Tibial nerve (tissue), 4 donors: ENCODE results near the gene PPCDC. TPM values are rescaled to one million over a fixed set of nuclear protein-coding genes. Genes with fewer than 3 reads are reported as not detected.

Experiments
- DNase-seq, 2 donors: peaks; one replicate each; pipeline ENCODE4 v3.0.0-alpha.2; 2019; ENCODE audit warnings: low spot score in 2 of 2
- H3K27ac ChIP-seq, 4 donors: fragments of 200-600 bp; sonication (generic) in 3 of 4; one replicate each; pipeline ENCODE4 v1.5.1; 2017 to 2019; ENCODE audit warnings: mild to moderate bottlenecking in 1 of 4
- H3K27me3 ChIP-seq, 2 donors: fragments of 200-600 bp; sonication (generic) in 1 of 2; one replicate each; pipeline versions ENCODE4 v1.5.1 to v1.6.0; 2017 to 2019
- H3K36me3 ChIP-seq, 3 donors: fragments of 200-600 bp; sonication (generic); one replicate each; pipeline ENCODE4 v1.5.1; 2018 to 2019
- H3K4me1 ChIP-seq, 4 donors: fragments of 200-600 bp; sonication (generic) in 3 of 4; one replicate each; pipeline ENCODE4 v1.5.1; 2017 to 2019
- H3K4me3 ChIP-seq, 4 donors: fragments of 200-600 bp; sonication (generic) in 3 of 4; one replicate each; pipeline ENCODE4 v1.5.1; 2017 to 2019; ENCODE audit warnings: mild to moderate bottlenecking in 1 of 4, moderate library complexity in 1 of 4
- H3K9me3 ChIP-seq, 4 donors: fragments of 200-600 bp; sonication (generic) in 3 of 4; one replicate each; pipeline ENCODE4 v1.5.1; 2017 to 2019
- EP300 ChIP-seq, 2 donors: sonication (generic); formaldehyde crosslinking; IDR thresholded peaks; one replicate each; pipeline ENCODE4 v1.6.1; 2017; ENCODE audit warnings: antibody characterized with exemption in 2 of 2, mild to moderate bottlenecking in 1 of 2
- POLR2A ChIP-seq, 2 donors: fragments of 450-650 bp; IDR thresholded peaks; one replicate each; pipeline ENCODE4 v1.6.1; 2017; ENCODE audit warnings: antibody characterized with exemption in 2 of 2, mild to moderate bottlenecking in 2 of 2, moderate library complexity in 2 of 2
- WGBS, 2 donors: methylation state at CpG; one replicate each; pipeline ENCODE4 v1.1.5; 2018; 5-methylcytosine and 5-hydroxymethylcytosine counted together
- total RNA-seq, 4 donors: library from RNA; depleted of rRNA; stranded (reverse); fragments of >200 nt; gene quantifications; one replicate each; pipeline ENCODE4 v1.1.0, GENCODE V29; 2016
- TF ChIP-seq, protein P1 (sequence below), 5 experiments: fragments of 200-600 bp in 3 of 5; fragments of 450-650 bp in 2 of 5; sonication (generic) in 3 of 5; IDR thresholded peaks; one replicate each; pipeline ENCODE4 v1.5.1; 2016 to 2019; ENCODE audit warnings: antibody characterized with exemption in 5 of 5, mild to moderate bottlenecking in 3 of 5, moderate library complexity in 2 of 5

PPCDC gene
- total RNA-seq, 4 donors from 2014 or later: 19.8 to 42.5 (median 36.4) TPM

DNA sequence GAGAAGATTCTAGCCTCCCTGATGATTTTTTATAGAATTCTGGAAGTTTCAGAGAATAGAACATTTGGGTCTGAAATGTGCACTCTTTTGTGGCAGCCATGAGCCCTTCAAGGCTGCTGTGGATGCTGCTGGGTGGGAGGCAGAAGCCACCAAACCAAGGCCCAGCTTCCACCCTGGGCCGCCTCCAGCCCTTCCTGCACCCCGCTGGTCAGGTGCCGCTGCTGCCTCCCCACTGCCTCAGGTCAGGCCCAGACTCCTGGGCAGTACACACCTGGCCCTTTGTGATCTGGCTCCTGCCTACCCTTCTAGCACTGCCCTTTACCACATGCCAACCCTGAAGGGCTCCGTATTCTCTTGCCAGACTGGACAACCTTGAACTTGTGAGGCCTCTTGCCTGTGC is 28.3 kb downstream of the PPCDC start:
- Histone ChIP-seq H3K27ac (no peak overlapping the region), H3K4me1 (peaks cover 0 to 21% (median 14%) of the 10 kb centered on the region in 4 donors), H3K9me3 (no peaks in the 10 kb centered on the region), H3K36me3 (peaks cover 0 to 28% (median 0%) of the 10 kb centered on the region in 3 donors), H3K27me3 (no peaks in the 10 kb centered on the region), H3K4me3 (no peak overlapping the region)
- DNase-seq: no peak
- TF ChIP-seq, protein P1, sequence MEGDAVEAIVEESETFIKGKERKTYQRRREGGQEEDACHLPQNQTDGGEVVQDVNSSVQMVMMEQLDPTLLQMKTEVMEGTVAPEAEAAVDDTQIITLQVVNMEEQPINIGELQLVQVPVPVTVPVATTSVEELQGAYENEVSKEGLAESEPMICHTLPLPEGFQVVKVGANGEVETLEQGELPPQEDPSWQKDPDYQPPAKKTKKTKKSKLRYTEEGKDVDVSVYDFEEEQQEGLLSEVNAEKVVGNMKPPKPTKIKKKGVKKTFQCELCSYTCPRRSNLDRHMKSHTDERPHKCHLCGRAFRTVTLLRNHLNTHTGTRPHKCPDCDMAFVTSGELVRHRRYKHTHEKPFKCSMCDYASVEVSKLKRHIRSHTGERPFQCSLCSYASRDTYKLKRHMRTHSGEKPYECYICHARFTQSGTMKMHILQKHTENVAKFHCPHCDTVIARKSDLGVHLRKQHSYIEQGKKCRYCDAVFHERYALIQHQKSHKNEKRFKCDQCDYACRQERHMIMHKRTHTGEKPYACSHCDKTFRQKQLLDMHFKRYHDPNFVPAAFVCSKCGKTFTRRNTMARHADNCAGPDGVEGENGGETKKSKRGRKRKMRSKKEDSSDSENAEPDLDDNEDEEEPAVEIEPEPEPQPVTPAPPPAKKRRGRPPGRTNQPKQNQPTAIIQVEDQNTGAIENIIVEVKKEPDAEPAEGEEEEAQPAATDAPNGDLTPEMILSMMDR (IDR thresholded peaks at IDR 0.05): no peak
- TF ChIP-seq EP300 (IDR thresholded peaks at IDR 0.05) (no peak), POLR2A (IDR thresholded peaks at IDR 0.05) (no peak)
- 97 to 98% methylated on average over 3 to 4 of the region's 4 CpGs for WGBS, 2 donors

DNA sequence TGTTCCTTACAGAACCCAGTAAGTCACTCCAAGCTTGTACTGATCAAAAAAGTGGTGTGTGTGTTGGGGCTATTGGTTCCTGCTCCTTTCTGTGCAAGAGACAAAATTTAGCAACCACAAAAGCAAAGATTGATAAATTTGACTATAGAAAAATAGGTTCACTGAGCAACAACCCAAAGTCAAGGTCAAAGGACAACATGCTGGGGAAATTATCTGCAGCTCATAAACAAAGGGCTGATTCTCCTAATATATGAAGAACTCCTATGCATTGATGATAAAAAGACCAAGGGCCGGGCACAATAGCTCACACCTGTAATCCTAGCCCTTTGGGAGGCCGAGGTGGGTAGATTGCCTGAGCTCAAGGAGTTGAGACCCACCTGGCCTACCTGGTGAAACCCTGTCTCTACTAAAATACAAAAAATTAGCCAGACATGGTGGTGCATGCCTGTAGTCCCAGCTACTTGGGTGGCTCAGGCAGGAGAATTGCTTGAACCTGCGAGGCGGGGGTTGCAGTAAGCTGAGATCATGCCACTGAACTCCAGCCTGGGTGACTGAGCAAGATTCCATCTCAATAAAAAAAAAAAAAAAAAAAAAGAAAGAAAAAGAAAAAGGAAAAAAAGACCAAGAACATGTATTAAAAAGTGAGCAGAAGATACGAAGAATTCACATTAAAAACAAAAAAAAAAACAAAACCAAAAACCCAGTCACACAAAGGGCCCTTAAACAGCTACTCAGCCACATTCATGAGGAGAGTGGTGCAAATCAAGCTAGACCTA is 29.8 kb downstream of the PPCDC start:
- Histone ChIP-seq H3K36me3 (peaks cover 0 to 25% (median 0%) of the 10 kb centered on the region in 3 donors), H3K9me3 (no peaks in the 10 kb centered on the region), H3K27ac (no peak overlapping the region), H3K4me3 (no peak overlapping the region), H3K27me3 (no peaks in the 10 kb centered on the region), H3K4me1 (peaks cover 0 to 6% (median 3%) of the 10 kb centered on the region in 4 donors)
- no peak for DNase-seq
- TF ChIP-seq POLR2A (IDR thresholded peaks at IDR 0.05) (no peak), EP300 (IDR thresholded peaks at IDR 0.05) (no peak)
- TF ChIP-seq, protein P1 (IDR thresholded peaks at IDR 0.05): no peak
- 91% methylated on average over 5 of the region's 5 CpGs for WGBS, 2 donors

DNA sequence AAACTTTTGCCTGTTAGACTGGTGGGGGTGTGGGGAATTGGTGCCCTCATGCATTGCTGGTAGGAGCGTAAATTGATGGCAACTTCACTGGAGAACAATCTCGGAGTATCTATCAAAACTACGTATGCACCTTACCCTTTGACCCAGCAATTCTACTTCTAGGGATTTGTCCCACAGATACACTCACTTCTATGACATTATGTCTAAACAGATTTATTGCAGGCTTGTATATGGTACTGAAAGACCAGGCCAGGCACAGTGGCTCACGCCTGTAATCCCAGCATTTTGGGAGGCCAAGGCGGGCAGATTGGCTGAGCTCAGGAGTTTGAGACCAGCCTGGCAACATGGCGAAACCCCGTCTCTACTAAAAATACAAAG is 30.3 kb downstream of the PPCDC start:
- Histone ChIP-seq H3K4me1 (peaks cover 0 to 5% (median 3%) of the 10 kb centered on the region in 4 donors), H3K27ac (no peak overlapping the region), H3K9me3 (no peaks in the 10 kb centered on the region), H3K27me3 (no peaks in the 10 kb centered on the region), H3K36me3 (peaks cover 0 to 21% (median 0%) of the 10 kb centered on the region in 3 donors), H3K4me3 (no peak overlapping the region)
- WGBS, 2 donors: 96% methylated on average over 7 of the region's 7 CpGs
- TF ChIP-seq, protein P1 (IDR thresholded peaks at IDR 0.05): no peak
- TF ChIP-seq POLR2A (IDR thresholded peaks at IDR 0.05): no peak
- DNase-seq: no peak

DNA sequence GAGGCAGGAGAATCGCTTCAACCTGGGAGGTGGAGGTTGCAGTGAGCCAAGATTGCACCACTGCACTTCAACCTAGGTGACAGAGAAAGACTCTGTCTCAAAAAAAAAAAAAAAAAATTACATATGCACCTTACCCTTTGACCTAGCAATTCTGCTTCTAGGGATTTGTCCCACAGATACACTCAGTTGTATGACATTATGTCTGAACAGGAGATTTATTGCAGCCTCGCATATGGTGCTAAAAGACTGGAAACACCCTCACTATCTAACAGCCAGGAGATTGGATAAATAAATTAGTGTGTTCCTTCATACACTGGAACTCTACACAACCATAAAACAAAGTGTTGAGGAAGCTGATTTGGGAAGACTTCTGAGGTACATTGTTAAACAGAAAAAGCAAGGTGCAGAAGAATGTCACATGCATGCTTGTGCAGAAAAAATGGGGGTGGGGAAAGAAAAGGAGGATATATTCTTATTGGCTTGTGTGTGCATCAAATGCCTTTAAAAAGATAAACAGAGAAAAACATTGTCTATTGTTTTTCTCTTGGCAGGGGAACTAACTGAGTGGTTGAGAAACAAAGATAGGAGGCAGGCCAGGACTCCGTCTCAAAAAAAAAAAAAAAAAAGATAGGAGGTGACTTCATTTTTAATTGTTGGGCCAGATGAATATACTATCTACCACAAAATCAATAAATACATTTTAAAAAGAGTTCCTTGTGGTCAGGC is 30.9 kb downstream of the PPCDC start:
- TF ChIP-seq POLR2A (IDR thresholded peaks at IDR 0.05) (no peak), EP300 (IDR thresholded peaks at IDR 0.05) (no peak)
- TF ChIP-seq, protein P1 (IDR thresholded peaks at IDR 0.05): no peak
- H3K4me3 ChIP-seq: no peak overlapping the region
- H3K9me3 ChIP-seq: no peaks in the 10 kb centered on the region
- H3K4me1 ChIP-seq: peaks cover 0 to 5% (median 3%) of the 10 kb centered on the region in 4 donors
- peaks cover 0 to 15% (median 0%) of the 10 kb centered on the region in 3 donors for H3K36me3 ChIP-seq
- no peak for DNase-seq
- no peaks in the 10 kb centered on the region for H3K27me3 ChIP-seq
- H3K27ac ChIP-seq: no peak overlapping the region
- 60 to 65% methylated on average over 3 of the region's 3 CpGs for WGBS, 2 donors

DNA sequence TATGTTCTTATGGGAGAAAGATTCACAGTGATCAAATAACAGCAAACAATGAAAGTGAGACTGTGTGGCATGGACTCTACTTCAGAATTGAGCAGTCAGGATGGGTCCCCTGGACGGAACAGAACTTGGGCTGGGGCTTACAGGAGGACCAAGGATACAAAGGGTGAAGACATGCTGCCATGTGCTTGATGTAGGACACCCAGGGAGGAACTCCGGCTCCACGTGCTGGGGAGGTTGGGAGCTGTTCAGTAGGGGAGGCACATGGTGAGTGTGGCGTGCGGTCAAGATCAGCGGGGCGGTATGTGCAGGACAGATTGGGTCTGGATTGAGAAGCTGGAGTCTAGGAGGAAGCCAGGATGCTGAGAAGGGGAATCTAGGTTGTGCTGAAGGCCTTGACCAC is 32.6 kb downstream of the PPCDC start:
- peaks cover 0 to 5% (median 0%) of the 10 kb centered on the region in 4 donors for H3K4me1 ChIP-seq
- WGBS, 2 donors: 90 to 93% methylated on average over 7 of the region's 7 CpGs
- H3K4me3 ChIP-seq: no peak overlapping the region
- H3K9me3 ChIP-seq: no peaks in the 10 kb centered on the region
- no peak for DNase-seq
- H3K27me3 ChIP-seq: no peaks in the 10 kb centered on the region
- peaks cover 0 to 16% (median 0%) of the 10 kb centered on the region in 3 donors for H3K36me3 ChIP-seq
- H3K27ac ChIP-seq: no peak overlapping the region
- TF ChIP-seq EP300 (IDR thresholded peaks at IDR 0.05): no peak
- TF ChIP-seq, protein P1 (IDR thresholded peaks at IDR 0.05): no peak
- TF ChIP-seq POLR2A (IDR thresholded peaks at IDR 0.05): no peak
